GM04504 (cell line): Measurements from ENCODE around the gene CRACDL.
"Not testable (repeated sequence)": the region's sequence is repeated elsewhere in the genome, so short reads cannot be mapped to it uniquely, and the experiment has no call there.

Source experiments
- DNase-seq: peaks from one replicate; pipeline ENCODE4 v3.0.0-alpha.2; 2012; ENCODE audit warnings: low read depth

The CRACDL gene

DNA sequence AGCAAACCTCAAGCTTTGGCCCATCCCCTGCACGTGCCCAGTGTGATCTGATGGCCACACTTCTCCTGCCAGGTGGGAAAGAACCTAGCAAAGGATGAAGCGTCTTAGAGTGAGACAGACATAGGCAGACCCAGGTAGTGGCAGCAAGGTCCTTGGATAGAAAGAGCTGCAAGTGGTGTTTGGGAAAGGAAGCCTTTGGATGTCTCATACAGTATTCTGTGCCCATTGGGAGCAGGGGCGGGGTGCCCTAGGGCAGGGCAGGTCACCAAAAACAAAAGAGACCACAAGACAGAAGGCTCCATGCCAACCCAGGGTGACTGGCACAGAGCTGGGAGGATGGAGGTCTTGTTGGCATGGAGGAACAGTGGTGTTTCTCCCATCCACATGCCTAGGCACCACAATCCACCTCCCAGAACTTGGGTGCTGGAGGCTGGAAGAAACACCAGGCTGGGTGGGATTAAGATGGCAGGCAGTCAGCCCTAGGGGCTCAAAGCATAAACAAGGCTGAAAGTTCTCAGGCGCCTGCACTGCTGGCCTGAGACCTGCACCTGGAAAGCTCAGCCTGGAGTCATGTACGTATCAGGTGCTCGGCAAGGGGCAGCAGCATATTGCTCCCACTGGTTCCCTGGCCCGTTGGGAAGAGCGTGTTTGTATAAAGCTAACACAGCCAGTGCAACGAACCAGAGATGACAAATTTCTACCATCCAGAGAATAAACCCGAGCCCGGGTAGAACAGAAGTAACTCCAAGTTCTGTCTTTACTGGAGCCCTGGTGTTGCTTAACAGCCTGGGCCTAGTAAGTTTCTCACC is 52.9 kb downstream of the CRACDL start:
- DNase-seq: no peak

DNA sequence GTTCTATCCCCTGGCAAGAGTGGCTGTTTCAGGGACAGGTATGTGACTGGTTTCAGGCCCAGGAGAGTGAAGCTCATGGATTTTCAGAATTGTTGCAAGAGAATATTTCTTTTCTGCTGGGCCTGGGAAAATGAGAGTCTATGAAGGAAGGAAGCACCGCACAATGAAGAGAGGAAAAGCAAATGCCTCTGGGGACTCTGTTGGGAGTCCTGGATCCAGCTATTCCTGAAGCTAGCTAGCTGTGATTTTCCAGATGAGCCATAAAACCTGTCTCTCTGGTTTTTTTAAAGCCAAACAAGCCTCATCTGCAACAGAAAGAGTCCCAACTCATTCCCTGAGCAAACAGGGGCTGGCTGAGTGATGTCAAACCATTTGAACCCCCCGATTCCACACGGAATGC is 53.7 kb downstream of the CRACDL start:
- DNase-seq: no peak

DNA sequence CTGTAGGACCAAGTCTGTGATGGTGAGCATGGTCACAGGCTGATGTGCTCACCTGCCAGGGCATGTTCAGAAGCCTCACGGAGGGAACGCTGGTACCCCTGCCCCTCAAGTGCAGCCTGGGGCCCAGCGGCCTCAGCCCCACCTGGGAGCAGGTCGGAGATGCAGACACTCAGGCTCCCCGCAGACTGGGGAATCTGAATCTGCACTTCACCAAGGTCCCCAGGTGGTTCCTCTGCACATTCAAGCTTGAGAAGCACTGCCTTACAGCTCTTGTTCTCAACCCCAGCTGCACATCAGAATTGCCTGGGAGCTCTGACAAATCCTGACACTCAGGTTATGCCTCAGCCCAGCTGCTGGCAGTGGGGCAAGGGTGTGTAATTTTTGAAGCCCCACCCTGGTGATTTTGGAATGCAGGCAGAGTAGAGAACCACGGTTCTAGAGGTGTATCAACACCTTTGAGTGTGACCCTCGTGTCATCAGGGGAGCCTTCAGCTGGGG is 54.8 kb downstream of the CRACDL start:
- DNase-seq: no peak

DNA sequence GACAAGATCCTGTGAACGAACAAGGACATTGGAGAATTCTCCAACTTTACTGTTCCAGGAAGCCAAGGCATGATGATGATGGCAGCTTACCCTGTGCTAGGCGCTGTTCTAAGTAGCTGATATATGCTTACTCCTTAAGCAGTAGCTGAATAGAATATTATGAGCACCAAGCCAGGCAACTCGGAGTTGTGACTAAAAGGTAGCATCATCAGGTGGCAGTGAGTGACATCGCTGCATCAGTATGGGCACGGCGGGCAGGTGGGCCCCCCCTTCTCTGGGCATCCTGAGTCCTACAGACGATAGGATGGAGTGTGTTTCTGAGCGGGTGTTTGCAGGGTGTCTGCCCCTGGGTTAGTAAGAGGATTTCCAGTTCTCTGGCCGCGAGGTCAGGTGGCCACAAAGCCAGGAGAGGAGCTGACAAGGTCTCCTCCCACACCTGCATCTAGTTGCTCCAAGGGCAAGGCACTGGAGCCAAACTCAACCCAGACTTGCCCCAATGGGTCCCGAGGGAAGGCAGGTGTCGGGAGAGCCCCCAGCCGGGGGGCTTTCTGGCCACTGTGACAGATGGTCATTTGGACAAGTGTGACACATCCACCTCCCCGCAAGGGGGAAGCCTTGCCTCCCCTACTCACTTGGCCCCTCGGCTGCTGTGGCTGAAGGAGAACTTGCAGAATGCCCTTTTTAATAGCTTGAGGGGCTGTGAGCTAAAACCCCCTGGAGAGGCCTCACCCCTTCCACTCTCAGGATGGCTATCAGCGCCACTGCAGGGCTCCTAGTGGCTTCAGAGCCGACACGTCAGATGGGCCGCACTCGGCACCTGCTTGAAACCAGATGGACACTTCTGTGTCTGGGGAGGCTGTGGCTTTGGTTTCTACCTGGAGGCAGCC is 55.5 kb downstream of the CRACDL start:
- no peak for DNase-seq

DNA sequence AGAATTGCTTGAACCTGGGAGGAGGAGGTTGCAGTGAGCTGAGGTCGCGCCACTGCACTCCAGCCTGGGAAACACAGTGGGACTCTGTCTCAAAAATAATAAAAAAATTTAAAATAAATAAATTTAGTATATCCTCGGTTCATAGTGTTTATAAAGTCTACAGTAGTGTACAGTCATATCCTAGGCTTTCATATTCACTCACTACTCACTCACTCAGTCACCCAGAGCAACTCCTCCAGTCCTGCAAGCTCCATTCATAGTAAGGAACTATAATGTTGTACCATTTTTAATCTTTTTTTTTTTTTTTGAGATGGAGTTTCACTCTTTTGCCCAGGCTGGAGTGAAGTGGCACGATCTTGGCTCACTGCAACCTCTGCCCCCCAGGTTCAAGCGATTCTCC is 58.4 kb downstream of the CRACDL start:
- not testable (repeated sequence) for DNase-seq

DNA sequence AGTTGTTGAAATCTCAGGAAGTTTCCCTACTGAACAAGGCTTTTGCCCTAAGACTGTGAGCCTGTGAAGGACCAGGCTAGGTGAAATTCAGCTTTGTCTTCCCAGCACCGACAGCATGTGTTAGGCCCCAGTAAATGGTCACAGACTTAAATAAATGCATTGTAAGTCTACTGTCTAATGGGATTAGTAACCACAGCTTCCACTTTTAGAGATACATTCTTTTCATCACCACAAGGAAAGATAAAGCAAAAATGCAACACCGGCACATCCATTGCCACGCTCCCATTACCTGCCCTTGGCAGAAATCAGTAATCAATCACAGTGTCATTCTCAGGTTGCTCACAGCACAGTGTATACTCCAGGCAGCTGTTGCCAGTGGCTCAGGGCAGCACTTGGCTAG is 59.3 kb downstream of the CRACDL start:
- no peak for DNase-seq

DNA sequence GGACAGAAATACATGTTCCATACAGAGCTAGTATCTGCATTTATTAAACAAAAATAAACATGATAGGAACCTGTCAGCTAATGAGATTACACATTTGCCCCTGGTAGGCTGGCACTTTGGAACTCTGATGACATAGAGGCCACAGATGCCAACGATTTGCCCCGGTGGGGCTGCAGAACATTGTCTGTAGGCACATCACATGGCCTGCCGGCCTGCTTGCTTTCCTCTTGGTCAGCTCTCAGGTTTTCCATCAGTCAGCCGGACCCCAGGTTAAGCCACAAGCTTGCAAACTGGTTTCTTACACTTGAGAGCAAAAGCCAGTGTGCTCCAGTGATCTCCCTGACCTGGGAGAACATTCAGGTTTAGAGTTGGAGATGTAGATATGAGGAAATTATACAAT is 60.3 kb downstream of the CRACDL start:
- DNase-seq: no peak

DNA sequence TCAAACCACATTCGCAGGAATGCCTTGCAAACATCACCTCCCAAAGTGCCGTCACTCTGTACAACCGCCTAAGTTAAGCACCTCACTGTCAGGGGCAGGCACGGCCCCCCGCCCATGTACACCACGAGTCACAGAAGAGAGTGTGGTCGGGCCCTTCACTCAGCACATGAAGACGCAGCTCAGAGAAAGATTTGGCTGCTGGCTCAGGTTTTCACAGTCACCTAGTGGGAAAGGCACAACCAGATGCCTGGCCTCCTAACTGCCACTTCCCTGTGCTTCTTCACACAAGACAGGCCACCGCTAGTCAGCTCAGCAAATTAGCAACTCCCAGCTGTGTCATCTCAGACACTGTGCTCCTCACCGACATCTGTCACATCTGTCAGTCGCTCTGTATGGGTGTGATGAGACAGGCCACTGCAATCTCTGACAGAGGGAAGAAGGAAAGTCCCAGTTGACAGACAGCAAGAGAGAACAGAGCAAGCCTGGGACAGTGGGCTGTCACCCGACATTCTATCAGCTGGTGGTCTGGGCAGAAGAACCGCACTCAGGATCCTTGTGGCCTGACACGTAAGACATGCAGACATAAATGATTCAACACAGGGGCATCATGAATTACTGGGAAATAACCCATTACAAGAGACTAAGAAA is 60.8 kb downstream of the CRACDL start:
- no peak for DNase-seq

DNA sequence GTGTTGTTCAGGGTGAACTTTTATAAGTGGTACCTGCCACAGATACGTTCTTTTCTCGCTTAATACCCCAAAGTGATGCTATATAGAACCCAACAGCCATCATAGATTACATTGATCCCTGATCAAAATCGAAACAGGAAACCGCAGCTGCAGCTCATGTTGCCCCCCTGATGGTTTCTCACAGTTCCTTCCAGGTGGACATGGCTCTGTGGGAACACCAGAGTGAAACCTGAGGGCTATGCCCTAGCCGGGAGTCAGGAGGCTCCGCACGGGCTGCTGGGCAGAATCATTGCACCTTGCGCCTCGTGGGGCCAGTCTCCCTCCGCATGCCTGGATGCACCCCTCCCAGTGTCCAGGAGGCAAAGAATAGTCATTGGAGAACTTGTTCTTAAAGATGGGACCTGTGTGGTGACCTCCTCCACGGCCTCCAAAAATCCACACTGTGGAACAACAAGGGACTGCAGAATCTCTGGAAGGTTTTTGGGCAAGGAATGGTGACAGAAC is 61.8 kb downstream of the CRACDL start:
- no peak for DNase-seq

DNA sequence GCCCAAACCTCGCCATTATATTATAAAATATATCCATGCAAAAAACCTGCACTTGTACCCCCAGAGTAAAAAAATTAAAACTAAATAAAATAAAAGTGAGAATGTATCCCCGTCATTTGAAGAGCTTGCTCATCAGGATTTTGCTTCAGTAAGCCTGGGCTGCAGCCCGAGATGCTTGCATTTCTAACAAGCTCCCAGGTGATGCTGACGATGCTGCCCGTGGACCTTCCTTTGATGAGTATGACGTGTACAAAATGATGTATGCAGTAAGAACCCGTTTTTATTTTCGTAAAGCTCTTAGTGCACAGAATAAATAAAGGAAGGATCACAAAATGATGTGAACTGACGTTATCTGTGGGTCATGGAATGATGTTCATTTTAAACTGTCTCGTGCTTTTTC is 63.5 kb downstream of the CRACDL start:
- no peak for DNase-seq

DNA sequence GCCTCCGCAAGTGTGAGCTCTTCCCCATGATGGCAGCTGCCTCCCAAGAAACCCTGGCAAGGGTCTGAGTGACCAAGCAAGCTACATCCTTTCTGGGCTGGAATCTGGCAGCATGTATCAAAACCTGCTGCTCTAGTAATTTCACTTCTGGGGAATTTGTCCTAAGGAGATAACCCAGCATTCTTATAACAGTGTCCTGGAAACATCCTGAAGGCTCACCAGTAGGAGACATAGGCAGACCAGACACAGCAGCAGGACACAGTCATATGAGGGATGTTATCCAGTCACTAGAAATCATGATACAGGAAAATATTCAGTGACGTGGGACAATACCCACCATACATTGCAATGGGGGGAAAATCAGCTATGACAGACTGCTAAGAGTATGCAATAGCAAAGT is 64.5 kb downstream of the CRACDL start:
- DNase-seq: no peak

DNA sequence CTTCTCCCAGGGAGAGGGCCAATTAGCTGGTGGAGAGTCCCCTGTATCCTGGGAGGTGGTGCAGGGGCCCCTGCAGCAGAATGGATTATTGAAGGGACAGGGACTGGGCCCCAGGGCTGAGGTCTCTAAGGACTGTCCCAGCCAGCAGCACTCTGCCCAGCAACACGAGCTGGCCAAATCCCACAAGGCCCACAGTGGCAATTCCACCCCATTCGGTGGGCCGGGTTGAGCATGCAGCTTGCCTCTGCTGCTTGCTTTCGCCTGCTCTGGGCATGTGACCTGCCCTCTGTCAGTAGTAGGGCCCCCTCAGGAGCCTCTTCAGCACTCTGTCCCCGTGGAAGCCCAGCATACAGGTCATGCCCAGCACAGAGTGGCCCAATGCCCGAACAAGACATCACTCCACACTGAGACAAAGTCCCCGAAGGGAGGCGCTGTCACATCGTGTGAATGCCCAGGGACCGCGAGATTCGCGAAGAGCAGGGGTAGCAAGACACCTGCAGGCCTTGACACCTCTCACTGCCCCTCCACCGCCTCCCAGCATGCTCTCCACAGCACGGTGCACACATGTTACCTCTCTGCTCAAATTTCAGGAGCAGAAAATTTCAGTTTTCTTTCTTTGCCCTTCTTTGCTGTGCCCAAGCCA is 65.4 kb downstream of the CRACDL start:
- DNase-seq: no peak

DNA sequence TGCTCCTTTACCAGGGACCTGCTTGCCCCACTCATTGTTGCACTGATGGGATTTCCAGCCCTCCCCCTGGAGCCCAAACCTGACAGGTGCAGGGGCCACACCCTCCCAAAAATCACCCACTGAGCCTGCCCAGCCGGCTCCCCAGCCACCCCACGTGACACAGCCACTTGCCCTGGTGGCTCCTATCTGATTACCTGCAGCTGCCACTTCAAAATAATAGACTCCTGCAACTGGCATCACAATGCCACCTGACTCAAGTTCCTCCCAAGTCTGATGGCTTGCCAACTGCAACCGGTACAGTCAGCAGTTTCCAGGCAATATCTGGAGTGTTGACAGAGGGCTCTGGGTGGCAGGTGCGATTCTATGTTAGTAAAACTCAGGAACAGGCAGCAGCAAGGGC is 66.2 kb downstream of the CRACDL start:
- DNase-seq: no peak

DNA sequence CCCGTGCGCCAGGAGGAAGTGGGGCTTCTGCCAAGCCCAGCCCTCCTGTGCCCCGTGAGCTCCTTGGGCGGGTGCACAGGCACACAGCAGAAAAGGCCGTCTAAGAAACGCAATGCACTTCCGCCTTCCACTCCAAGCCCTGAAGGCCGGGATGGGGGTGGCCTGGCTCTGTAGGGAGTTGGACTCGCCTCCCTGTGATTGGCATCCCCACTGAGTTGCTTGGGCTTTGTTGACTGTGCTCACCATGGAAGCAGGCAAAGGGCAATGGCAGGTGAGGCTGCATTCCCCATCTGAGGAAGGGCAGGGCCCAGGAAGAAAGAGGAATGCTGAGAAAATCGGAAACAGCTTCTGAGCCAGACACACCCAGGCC is 66.8 kb downstream of the CRACDL start:
- DNase-seq: no peak

DNA sequence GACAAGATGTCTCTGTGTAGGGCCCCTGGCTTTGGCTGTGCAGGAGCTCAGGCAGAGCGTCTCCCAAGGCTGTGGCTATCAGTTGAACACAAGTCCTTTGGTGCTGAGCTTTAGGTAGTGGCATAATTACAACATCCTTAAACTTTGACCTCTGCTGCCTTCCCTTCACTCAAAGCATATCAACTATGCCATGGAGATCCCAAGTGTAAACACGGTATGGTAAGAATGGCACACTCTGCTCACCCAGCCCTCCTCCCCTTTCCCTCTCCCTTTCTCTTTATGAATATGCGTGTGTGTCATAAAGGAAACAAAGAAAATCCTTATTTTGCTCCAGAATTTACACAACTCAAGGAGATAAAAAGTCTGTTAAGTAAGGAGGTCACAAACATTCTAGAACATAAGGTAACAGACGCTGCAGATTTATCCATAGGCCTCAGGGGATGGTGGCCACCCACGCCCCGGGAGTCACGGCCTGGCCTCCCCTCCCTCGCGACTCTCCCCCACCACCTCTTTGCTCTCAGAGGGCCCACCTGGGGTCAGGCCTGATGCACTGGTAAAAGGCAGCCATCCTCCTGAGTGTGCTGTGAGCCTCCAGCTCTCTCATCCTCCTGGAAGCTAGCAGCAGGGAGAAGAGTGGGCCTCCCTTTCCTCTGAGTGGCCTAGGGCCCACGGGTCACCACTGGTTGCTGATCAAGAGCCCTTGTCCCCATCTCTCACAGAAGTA is 67.3 kb downstream of the CRACDL start:
- no peak for DNase-seq

DNA sequence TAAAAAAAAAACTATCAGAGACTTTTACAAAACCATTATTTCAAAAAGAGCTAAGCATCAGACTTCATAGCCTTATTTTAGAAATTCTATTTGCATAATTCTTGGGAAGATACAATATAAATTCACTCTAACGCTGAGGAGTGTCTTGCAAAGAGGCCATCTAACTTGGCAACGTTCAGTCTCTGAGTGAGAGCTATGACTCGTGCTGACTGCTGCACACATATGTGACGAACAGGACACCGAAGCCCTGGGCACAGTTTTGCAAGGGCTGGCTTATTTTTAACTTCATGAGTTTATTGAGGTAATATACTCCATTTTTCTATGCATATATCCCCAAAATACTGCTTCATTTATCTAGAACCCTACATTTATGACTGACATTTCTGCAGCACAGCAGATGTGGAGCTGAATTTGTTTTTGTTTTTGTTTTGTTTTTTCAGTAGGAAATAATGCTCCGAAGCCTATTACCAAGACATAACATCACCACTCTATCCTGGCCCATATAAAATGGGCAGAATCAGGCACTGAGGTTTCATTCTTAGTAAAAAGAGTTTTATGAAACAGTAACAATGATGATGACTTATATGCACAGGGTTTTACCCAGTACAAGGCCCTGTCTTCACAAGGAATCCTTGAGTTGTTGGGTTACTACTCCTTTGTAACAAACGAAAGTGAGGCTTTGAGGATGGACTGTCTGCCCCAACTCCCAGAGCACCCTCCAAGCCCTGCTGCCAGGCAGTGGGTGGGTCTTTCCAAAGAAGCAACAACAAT is 68.3 kb downstream of the CRACDL start:
- no peak for DNase-seq

DNA sequence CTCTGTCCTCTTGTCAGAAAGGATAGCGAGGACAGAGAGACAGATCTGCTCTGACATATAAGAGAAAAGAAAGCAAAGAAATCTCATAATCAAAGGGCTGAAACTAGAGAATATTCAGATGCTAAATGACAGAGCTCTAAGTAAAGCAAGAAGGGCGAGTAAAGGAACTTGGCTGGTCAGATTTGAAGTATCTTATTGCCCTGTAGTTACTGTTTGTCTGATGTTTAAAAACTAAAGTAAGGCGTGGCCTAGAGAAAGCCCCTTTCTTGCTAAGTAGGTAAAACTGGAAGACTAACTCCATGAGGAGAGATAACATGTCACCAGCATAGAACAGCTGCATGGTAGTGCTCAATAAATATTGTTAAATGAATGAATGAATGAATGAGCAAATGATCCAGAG is 70.0 kb downstream of the CRACDL start:
- no peak for DNase-seq

DNA sequence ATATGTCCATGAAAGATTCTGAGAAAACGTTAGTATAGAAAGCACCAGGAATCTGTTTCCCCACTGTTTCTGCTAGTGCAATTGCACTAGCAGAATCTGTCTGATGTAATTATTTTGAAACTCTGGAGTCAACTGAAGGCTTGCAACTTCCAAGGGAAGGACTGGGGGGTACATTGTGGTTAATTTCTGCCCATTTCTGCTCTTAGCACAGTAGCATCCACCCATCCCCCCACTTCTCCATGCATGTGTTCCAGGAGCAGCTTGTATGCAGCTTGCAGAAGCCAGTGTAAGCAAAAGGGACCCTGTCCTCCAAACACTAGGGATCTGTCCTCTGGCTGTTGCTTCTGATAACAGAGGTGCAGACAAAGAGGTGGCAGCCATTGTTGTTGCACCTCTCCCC is 74.4 kb downstream of the CRACDL start:
- no peak for DNase-seq

DNA sequence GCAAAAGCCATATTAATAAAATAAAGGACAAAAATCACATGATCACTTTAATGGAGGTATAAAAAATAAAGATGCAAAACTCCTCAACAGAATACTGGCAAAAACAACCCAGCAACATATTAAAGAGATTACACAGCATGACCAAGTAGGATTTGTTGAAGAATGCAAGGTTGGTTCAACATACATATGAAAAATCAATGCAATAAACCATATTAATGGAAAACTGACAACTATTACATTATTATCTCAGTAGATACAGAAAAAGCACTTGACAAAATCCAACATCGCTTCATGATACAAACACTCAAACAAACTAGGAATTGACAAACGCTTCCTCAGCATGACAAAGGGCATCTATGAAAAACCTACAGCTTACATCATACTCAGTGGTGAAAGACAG is 76.7 kb downstream of the CRACDL start:
- DNase-seq: no peak

DNA sequence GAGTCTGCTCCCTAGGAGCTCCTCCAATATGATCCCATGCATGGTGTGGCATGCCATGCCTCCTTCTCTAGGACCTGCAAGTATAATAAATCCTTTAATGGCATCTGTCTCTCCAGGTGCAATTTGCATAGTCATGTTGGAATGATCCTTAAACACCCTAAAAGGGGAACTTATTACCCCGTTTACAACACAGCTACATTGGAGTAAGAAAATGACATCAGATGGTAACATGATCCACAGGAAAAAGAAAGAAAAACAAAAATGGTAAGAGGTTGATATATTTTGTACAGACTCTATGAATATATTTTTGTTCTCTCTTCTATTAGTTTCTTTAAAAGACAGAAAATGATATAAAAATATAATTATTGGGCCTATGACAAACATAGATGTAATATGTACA is 79.0 kb downstream of the CRACDL start:
- no peak for DNase-seq

DNA sequence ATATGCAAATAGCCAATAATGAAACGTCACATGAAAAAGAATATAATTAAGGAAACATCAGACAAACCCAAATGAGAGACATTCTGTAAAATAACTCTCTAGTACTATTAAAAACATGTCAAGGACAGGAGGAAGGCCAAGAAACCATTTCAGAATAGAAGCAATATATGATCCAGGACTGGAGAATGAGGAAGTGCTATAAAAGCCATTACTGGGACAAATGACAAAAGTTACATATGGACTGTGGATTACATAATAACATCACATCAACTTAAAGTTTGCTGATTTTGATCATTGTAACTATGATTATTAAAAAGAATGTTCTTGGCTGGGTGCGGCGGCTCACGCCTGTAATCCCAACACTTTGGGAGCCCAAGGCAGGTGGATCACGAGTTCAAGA is 81.3 kb downstream of the CRACDL start:
- no peak for DNase-seq
